Melanocyte of skin (primary cell): ENCODE results near the gene ZFYVE28. TPM values are rescaled to one million over a fixed set of nuclear protein-coding genes. Genes with fewer than 3 reads are reported as not detected.

Source experiments
- small RNA-seq, 2 donors: library from RNA; depleted of rRNA; stranded (forward); fragments of <200 nt; gene quantifications; one replicate each; pipeline ENCODE3, GENCODE V24; 2012
- total RNA-seq, 2 donors: library from RNA; depleted of rRNA; stranded (reverse); fragments of >200 nt; gene quantifications; 2 replicates each; pipeline ENCODE4 v1.2.3, GENCODE V29; 2012

Gene ZFYVE28
- 10 to 100 TPM in 1 of 2 donors, 1 to 10 TPM in 1; 8.7 to 13.1 TPM for total RNA-seq

DNA sequence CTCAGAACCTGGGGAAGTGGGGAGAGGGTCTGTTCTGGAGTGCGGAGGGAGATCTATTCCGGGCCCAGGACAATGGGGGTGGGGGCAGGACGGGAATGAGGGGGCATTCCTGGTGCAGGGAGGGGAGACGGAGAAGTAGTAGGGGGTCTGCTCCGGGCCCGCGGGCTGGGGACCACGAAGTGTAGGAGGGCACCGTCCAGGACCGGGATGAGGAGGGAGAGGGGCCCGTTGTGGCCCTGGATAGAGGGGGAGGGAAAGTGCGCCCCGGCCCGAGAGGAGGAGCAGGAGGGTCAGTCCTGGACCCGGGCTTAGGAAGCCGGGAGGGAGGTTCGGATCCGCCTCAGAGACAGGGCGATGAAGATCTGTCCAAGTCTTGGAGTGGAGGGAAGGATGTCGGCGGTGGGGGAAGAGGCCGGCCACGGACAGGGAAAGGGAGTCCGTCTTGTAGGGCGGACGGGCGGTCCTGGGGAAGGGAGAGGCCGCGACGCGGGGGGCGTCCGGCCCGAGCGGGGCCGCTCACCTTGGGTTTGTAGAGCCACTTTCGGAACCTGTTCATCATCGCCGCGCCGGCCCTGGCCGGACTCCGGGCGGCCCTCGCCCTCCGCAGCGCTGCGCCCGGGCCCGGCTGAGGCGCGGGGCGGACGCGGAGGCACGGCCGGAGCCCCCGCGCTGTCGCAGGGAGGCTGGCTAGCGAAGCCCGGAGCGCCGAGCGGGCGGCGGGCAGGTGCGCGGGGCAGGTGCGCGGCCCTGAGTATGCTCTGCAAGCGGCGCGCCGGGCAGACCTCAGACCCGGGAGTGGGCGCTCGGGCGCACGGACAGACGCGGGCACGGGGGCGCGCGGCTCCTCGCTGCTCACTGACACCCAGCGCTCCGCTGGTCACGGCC is at the start of gene ZFYVE28:
Gene ZFYVE28 (minus strand): TSS at position 881 of the 885 bp plus-strand sequence. CDS start 322 bp downstream, at position 559.

DNA sequence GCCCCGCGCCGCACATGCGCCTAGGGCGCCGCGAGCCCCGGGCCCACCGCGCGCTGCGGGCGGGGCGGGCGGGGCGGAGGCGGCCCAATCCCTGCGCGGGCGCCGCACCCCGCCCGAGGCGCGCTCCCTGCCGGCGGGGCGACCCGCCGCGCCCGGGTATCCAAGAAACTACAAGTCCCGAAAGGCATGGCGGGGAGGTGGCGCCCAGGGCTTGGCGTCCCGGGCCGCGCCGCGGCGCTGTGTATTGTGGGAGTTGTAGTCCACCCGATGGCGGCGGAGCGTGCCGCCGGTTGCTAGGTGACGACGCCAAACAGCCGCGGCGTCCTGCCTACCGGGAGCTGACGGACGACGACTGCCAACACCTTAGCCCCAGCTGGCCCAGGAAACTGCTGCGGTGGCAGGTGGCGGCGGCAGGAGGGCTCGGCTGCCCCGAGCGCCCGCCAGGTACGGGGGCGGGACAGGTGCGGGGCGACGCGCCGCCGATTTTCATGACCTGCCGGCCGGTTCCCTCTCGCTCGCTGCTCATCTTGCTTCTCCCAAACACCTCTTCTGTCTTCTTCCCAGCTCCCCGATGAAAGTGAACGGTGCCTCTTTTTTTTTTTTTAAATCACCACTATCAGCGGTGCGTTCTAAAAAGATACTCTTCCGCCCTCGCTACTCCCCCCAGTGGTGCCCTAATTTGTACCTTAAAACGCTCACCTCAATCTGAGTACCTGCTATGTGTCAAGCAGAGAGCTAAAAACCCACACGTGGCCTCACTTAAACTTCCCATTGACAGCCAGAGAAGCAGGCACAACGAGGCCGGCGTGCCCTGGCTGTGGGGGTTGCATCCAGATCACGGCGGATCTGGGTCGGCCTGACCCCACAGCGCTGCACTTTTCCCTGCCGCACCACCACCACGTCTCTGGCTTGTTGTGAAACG is 466 bp upstream of the ZFYVE28 start, which contains the start of gene CFAP99:
Gene CFAP99 (plus strand): TSS at position 306 of the 922 bp plus-strand sequence.

DNA sequence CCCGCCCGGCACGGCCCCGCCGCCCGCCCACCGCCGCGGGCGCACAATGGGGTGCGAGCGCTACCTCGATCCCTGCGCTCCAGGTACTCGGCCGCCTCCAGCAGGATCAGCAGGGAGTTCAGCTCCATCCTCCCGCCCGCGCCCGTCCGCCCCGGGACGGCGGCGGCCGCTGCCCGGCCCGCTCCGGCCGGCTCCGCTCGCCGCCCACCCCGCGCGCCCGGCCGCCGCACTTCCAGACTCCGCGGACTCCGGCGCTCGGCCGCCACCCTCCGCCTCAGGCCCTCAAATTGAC is 156.6 kb downstream of the ZFYVE28 start, which contains the start of gene MXD4:
Gene MXD4 (minus strand): TSS at position 257 of the 292 bp plus-strand sequence. CDS start 129 bp downstream, at position 128.

DNA sequence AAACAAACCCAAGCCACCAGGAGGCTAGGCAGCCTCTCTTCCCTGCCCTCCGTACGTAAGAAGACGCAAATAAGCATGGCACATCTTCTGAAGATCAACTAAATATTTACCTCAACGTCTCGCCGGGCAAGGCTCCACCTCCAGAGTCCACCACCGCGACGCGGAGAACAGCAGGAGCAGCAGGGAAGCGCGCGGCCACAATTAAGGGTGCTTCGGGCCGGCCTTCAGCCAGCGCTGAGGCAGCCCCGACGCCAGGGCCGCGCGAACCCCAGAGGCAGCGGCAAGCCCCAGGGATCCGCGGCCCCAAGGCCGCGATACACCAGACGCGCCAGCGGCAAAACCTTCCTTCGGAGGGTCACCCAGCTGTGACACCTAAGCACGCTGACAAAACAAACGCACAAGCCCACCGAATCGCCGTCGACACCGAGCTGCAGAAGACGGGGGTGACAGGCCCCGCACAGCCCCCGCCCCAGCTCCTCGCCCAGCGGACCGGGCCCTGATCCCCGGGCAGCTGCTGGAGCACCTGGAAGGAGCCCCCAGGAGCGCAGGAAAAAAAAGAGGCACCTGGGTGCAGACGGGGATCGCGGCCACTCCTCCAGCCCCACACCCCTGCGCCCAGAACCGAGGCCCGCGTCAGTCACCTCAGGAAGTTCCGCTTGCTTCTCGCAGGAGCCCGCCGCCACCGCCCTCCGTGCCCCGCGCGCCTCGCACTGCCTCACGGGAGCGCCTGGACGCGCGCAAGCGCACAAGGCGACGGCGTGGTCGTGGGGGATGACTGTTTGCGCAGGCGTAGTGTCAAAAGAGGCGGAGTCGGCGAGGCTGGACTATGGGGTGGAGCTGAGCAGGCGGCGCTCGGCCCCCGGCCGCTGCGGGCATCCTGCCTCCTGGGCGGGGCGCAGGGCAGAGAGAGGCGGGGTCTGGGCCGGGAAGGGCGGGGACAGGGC is 176.8 kb downstream of the ZFYVE28 start, which contains the start of the genes HAUS3 and POLN:
Gene HAUS3 (minus strand): TSS at position 712 of the 944 bp plus-strand sequence. CDS start 1,175 bp downstream, outside the sequence.
Gene POLN (minus strand): TSS at position 712 of the 944 bp plus-strand sequence. CDS start 12,890 bp downstream, outside the sequence.

Small RNA genes lying within 50 kb of the gene (small RNA-seq; reads per million reads assigned to genes)
- gene COX6B1P5 = 0 reads per million in 2 donors

Other genes with a start within 250 kb of the ZFYVE28 start
- gene HAUS3, start 176.5 kb downstream of the ZFYVE28 start, total RNA-seq = 10 to 100 TPM in 1 of 2 donors, 1 to 10 TPM in 1; 8.9 to 11.0 TPM
- 1 to 10 TPM; 2.3 to 5.5 TPM for gene POLN, start 176.5 kb downstream of the ZFYVE28 start, total RNA-seq
- gene MXD4, start 156.5 kb downstream of the ZFYVE28 start, total RNA-seq = 10 to 100 TPM; 20.3 to 41.0 TPM
- gene CFAP99, start 310 bp upstream of the ZFYVE28 start, total RNA-seq = under 1 TPM in 1 of 2 donors, not detected in 1; under 0.01 TPM
- 100 to 1,000 TPM in 1 of 2 donors, 10 to 100 TPM in 1; 72.6 to 111 TPM for gene RNF4, start 50.5 kb upstream of the ZFYVE28 start, total RNA-seq
- gene FAM193A, start 118.0 kb upstream of the ZFYVE28 start, total RNA-seq = 10 to 100 TPM; 18.6 to 22.0 TPM